IMR-90 (cell line): ENCODE data around the gene ZNF813.

ENCODE experiments used
- CEBPB ChIP-seq: IDR thresholded peaks from 2 replicates; pipeline ENCODE4 v1.6.1; 2012; ENCODE audit warnings: low read depth, low read length, improper control_type of control experiment
- CHD1 ChIP-seq: IDR thresholded peaks from 2 replicates; pipeline ENCODE4 v1.6.1; 2012; ENCODE audit warnings: low read depth, low read length, improper control_type of control experiment
- FOS ChIP-seq: fragments of 150-350 bp; IDR thresholded peaks from 2 replicates; pipeline ENCODE4 v1.6.1; 2016; ENCODE audit warnings: low read depth, low read length
- MAFK ChIP-seq: IDR thresholded peaks from 2 replicates; pipeline ENCODE4 v1.6.1; 2012; ENCODE audit warnings: low read depth, low read length, improper control_type of control experiment
- MAZ ChIP-seq: IDR thresholded peaks from 2 replicates; pipeline ENCODE4 v1.6.1; 2012; ENCODE audit warnings: low read depth, mild to moderate bottlenecking, low read length, improper control_type of control experiment, moderate library complexity, borderline replicate concordance
- MXI1 ChIP-seq: IDR thresholded peaks from 2 replicates; pipeline ENCODE4 v1.6.1; 2012; ENCODE audit warnings: low read depth, mild to moderate bottlenecking, low read length, moderate library complexity, borderline replicate concordance
- NFE2L2 ChIP-seq: fragments of 150-350 bp; IDR thresholded peaks from 2 replicates; pipeline ENCODE4 v1.6.1; 2016; ENCODE audit warnings: low read depth, mild to moderate bottlenecking, low read length
- POLR2A ChIP-seq: IDR thresholded peaks from 2 replicates; pipeline ENCODE4 v1.6.1; 2012; ENCODE audit warnings: mild to moderate bottlenecking, low read depth, low read length
- RAD21 ChIP-seq: IDR thresholded peaks from 2 replicates; pipeline ENCODE4 v1.6.1; 2012; ENCODE audit warnings: low read length, improper control_type of control experiment
- RCOR1 ChIP-seq: IDR thresholded peaks from 2 replicates; pipeline ENCODE4 v1.6.1; 2012; ENCODE audit warnings: mild to moderate bottlenecking, low read length, improper control_type of control experiment; ENCODE audit not compliant: insufficient replicate concordance
- SMC3 ChIP-seq: fragments of 150-350 bp; IDR thresholded peaks from 2 replicates; pipeline ENCODE4 v1.6.1; 2016; ENCODE audit warnings: low read depth, mild to moderate bottlenecking, antibody characterized with exemption, low read length, moderate library complexity
- USF2 ChIP-seq: fragments of 150-350 bp; IDR thresholded peaks from 2 replicates; pipeline ENCODE4 v1.6.1; 2017; ENCODE audit warnings: mild to moderate bottlenecking, antibody characterized with exemption, low read length, low read depth
- TF ChIP-seq, protein P1 (sequence below): conservative IDR thresholded peaks from 2 replicates; pipeline ENCODE4 v1.5.1; 2012; ENCODE audit warnings: mild to moderate bottlenecking, low read depth, low read length, improper control_type of control experiment
- TF ChIP-seq, protein P2 (sequence below): fragments of 150-350 bp; IDR thresholded peaks from 2 replicates; pipeline ENCODE4 v1.6.1; 2016; ENCODE audit warnings: low read depth, mild to moderate bottlenecking, low read length, moderate library complexity, borderline replicate concordance

DNA sequence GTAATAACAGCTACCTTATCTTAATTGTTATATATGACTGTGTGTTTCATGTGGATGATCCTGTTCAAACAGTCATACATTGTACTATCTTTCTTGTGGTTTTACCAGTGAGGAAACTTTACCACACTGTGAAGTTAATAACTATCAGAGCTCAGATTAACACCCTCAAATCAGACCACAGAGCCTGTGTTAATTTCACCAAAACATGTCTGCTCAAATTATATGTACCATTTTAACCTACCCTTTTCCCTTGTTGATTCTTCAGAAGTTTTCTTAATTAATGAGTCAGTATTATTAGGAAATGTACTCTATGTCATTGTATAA is 68.7 kb downstream of the ZNF813 start:
- TF ChIP-seq, protein P1, sequence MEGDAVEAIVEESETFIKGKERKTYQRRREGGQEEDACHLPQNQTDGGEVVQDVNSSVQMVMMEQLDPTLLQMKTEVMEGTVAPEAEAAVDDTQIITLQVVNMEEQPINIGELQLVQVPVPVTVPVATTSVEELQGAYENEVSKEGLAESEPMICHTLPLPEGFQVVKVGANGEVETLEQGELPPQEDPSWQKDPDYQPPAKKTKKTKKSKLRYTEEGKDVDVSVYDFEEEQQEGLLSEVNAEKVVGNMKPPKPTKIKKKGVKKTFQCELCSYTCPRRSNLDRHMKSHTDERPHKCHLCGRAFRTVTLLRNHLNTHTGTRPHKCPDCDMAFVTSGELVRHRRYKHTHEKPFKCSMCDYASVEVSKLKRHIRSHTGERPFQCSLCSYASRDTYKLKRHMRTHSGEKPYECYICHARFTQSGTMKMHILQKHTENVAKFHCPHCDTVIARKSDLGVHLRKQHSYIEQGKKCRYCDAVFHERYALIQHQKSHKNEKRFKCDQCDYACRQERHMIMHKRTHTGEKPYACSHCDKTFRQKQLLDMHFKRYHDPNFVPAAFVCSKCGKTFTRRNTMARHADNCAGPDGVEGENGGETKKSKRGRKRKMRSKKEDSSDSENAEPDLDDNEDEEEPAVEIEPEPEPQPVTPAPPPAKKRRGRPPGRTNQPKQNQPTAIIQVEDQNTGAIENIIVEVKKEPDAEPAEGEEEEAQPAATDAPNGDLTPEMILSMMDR, result no peak
- TF ChIP-seq RAD21 (no peak), POLR2A (no peak), RCOR1 (no peak), USF2 (no peak), FOS (no peak), SMC3 (no peak), MAZ (no peak), CEBPB (no peak), NFE2L2 (no peak), MXI1 (no peak), CHD1 (no peak), MAFK (no peak)
- TF ChIP-seq, protein P2, sequence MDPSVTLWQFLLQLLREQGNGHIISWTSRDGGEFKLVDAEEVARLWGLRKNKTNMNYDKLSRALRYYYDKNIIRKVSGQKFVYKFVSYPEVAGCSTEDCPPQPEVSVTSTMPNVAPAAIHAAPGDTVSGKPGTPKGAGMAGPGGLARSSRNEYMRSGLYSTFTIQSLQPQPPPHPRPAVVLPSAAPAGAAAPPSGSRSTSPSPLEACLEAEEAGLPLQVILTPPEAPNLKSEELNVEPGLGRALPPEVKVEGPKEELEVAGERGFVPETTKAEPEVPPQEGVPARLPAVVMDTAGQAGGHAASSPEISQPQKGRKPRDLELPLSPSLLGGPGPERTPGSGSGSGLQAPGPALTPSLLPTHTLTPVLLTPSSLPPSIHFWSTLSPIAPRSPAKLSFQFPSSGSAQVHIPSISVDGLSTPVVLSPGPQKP, result no peak
